ENCODE measurements around the gene SF3A1. TPM values are rescaled to one million over a fixed set of nuclear protein-coding genes. Genes with fewer than 3 reads are reported as not detected.

SF3A1 gene
- polyA plus RNA-seq, 1 donor, result 100 TPM

DNA sequence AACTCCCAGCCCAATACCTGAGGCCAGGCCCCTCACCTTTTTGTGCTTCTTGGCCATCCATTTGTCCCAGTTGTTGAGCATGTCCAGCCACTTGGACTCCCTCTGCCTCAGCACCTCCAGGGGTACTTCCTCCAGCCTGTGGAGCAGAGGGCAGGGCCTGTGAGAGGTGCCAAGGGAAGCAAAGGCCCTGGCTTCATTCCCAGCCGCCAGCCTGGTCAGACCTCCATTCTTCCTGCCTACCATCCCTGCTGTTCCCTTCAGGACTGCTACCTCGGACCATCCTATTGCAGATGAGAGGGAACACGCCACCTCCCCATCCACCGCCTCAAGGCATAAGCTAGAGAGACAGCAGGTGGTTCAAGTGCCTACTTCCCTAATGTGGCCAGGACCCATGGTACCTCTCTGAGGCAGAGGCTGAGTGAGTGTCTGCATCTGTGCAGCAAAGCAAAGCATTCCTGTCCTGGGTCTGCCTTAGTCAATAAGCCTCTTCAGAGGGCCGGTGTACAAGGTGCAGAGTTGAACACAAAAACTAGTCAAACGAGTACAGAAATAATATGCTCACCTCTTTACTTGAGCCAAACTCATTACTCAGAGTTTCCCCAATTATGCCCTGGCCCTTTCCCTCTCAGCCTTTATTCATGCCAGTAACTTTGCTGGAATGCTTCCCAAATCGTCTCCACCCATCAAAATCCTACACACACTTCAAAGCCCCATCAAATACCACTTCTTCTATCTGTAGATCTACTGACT lies 52.0 kb downstream of the SF3A1 start:
- DNase-seq, result no peak

GRCh38 chr22:30302810-30303138 lies 53.9 kb downstream of the SF3A1 start:
- DNase-seq, result no peak

DNA sequence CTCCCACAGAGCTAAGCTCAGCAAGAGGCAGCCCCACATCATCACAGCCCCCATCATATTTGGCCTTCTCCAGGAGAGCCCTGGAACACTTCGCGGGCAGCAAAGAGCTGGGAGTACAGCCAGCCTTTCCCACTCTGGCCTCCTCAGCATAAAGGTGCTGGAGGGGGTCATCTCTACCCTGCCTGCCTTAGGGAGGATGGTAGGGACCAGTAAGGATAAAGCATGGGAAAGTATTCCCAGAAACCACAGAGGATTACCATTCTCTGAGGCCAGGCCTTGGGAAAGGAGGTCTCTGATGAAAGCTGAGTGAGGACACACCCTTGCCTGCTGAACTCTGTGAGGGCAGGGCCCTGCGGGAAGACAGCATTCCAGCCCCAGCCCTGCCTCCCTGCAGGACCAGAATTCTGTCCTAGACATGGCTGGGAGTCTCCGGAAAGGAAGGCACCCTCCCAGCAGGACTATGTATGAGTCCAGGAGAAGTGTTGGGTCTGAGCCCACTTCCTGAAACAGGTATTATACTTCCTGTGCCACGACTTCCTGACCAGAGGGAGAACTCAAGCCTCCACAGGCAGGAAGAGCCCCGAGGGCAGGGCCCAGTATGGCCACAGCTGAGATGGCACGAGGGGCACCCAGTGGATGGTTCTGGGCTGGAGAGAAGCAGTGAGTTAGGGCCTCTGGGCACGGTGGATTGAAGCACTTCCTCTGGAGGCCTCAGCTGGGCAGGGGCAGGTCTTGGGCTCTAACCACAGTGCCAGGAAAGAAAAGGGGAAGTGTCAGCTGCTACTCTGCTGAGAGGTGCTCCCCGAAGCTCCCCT lies 54.5 kb downstream of the SF3A1 start:
- DNase-seq, result no peak

DNA sequence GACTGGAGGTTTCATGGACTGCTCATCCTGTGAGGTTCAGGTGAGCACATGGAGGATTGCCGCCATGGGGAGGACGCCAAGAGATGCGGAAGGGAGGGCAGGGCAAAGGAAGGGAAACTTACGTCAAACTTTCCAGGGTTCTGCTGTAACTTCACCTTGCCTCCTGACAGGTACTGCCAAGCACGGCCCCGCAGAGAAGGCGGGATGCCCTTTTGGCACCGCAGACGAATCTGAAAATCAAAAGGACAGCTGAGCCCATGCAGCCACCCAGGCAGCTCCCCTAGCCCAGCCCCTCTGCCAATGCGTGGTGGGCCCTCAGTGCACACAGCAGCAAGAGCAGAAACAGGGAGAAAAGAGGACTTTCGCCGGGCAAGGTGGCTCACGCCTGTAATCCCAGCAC lies 57.4 kb downstream of the SF3A1 start:
- no peak for DNase-seq

DNA sequence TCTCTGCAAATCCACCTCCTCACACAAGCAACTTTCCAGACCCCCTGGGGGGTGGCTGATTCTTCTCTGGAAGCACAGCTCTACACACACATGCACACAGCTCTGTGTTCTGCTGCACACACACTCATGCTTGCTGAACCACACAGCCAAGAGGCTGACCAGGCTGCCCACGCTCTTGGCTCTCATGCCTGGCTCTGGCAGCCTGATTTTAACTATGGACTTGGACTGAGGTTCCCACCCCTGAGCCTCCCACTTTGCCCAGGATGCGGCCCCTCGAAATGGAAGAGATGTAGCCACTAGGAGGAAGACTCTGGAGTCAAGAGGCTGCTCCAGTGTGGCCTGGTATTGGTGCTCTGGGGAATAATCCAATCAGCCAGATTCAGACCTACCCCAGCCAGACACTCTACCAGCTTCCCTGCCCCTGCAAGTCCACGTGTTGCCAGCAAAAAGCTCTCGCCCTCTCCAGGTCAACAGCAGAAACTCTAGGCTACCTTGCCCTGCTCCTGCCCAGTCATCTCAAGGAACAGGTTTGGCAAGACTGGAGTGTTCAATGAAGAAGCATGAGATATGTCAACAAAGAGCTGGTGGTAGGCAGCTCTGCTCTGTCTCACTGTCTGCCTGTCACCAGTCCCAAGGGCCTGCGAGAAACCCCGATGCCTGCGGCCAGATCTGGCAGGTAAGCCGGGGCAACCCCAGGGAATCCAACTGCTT lies 58.5 kb downstream of the SF3A1 start:
- no peak for DNase-seq

DNA sequence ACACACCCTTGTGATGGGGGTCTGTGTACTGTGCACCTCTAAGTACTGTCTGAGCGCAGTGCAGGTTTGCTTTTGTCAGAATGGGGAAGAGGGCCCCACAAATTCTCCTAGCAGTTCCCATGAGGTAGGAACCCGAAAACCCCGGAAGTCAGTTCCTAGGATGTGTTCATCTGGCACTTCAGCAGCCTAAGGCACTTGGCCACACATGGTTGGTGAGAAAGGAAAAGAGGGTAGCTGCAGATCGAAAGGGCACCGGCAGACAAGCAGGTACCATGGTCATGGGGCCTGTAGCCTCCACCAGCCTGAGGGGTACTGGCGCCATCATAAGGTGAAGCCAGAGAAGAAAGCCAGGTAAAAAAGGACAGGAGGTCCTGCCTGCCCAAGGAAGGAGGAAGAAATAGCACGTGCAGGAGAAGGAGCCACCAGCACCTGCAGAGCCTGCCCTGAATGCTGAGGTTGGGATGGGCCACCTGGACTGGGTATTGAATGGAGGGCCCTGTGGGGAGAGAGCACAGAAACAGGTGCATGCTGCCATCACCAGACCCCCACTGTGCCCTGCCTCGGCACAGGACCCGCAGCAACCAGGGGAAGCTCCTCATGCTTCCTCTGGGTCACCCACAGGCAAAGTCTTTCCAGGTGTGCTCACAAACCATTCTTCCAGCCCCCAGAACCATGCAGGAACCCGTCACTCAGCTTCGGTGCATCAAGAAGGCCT lies 59.3 kb downstream of the SF3A1 start:
- no peak for DNase-seq

- DNase-seq, result no peak
Observed at GRCh38 chr22:30296833-30297232, 59.9 kb downstream of the SF3A1 start.

DNA sequence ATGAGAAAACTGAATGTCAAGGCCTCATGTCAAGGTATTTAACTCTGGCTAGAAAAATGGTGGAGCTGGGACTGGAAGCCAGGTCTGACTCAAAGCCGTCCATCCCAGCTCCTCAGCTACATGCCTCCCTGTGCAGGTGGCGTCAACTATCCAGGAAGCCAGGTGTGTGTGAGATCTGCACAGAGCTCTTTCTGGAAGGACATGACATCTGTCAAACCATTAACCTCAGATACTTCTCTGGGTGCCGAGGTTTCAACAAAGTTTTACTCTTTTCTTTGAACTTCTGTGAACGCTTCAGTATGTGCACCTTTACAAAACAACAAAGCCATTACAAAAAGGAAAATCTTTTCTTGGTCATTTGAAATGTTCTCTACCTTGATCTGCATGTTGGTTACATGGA lies 60.4 kb downstream of the SF3A1 start:
- no peak for DNase-seq

GRCh38 chr22:30295576-30295975 lies 61.1 kb downstream of the SF3A1 start:
- no peak for DNase-seq

DNA sequence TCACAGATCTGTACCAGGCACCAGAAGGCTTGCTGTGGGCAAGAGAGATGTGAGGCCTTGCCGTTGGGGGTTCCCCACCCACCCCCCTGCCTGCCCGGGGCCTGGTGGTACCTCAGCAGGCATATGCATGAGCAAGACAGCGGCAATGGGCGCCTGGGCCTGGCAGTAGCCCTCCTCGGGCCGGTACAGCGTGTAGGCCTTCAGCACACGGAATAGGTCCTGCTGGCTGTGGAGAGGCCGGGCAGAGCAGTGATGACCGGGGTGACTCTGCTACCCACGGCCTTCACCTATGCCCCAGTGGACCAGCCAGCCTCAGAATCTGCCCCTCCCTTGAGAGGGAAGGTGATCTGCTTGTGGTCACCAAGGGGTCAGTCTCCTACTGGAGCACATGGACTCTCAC lies 61.9 kb downstream of the SF3A1 start:
- DNase-seq, result no peak

DNA sequence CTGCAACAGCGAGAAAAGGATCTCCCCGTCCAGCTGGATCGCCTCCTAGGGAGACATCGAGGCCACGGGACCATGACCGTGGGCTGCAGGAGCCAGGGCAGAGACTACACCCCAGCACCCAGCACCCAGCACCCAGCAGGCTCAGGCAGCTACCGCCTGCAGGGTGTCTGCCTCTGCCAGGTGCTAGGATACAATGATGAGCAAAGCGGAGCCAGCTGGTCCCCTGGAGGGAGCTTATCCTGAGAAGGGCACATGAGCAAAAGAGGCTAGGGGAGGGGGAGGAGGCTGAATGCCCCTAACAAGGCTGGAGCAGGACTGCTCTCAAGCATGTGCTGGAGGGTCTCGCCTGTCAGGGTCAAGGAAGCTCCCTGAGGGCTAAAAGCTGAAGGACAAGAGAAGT lies 62.6 kb downstream of the SF3A1 start:
- no peak for DNase-seq

DNA sequence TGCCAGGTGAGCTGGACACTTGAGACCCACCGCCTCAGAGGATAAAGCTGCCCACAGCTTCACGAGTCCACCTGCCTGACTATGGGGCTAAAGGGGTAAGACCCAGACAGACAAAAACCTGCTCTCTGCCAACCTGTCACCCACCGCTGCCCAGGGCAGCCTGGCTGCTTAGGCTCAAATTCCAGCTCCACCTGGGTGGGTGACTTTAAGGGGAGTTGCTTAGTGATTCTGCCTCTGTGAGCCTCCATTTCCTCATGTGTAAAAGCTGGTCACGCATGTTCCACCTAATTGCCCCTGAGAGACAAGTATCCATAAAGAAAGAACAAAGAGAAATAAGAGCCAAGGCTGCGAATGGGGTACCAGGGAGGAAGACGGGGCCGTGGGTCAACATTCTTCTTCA lies 63.7 kb downstream of the SF3A1 start:
- DNase-seq, result no peak

DNA sequence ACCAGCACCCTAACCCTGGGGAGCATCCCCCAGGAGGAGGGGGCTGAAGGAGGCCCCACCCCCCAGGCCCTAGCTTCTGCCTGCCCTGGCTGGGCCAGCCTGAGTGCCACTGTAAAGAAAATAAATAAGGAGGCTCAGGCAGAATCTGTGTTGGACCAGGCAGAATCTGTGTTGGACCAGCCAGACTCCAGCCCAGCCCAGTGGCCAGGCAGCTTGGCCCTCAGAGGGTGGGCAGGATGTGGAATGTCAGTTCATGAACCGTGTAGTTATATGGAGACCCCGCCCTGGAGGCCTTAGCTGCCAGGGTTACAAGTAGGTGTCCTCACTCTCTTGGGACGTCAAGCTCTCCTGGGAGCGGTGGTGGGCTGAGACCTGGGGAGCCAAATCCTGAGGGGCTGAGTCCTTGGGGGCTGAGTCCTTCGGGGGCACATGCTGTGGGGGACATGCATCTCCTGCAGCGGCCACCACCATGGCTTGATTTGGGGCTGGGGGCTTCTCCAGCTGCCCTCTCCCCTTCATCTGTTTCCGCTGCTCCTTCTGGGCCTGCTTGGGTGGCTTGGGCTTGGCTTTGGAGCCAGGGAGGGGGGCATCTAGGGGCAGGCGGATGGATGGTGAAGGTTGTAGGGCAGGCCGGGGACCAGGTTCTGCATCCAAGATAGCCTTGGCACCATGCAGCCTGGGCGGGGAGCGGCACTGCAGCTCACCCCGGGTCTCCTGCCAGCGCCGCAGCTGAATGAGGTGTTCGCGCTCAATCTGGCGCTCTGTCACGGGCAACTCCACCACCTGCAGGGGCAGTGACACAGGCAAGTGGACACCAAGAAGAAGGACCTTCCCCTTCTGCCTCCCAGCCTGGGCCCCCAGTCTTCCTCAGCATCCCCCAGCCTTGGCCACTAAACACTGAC lies 64.4 kb downstream of the SF3A1 start:
- no peak for DNase-seq

DNA sequence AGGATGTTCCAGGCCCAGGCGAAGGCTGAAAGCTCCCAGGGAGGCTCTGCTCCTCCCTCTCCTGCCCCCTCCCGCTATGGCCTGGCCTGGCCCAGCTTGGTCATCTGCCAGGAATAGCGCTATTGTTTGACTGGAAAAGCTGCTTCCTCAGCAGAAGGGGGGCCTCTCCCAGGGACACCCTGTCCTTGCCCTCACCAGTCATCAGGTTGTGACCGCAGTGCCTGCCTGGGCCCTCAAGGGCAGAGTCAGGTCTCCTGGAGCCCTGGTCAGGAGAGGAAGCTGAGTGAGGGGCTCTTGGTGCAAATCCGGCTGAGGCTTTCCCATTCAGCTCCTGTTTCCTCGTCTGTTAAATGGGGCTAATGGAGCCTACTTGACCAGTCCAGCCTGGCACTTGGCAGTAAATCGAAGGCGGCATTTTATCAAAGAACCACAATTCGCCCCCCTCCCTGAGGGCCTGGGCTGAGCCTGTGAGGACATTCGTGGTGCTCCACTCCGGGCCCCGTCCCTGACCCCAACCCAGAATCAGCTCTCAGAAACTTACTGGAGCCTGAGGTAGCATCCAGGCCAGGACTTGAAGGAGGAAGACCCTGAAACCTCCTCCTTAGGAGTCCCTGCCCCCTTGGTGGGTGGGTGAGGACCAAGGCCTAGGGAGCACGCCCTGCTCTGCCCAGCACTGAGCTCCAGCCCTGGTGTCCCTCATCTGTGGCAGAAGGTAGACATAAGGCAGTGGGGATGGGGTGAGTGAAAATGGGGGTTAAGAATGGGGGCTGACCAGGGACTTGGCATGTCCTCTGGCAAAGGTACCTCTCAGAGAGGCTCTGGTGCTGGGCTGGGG lies 65.4 kb downstream of the SF3A1 start:
- DNase-seq, result no peak

DNA sequence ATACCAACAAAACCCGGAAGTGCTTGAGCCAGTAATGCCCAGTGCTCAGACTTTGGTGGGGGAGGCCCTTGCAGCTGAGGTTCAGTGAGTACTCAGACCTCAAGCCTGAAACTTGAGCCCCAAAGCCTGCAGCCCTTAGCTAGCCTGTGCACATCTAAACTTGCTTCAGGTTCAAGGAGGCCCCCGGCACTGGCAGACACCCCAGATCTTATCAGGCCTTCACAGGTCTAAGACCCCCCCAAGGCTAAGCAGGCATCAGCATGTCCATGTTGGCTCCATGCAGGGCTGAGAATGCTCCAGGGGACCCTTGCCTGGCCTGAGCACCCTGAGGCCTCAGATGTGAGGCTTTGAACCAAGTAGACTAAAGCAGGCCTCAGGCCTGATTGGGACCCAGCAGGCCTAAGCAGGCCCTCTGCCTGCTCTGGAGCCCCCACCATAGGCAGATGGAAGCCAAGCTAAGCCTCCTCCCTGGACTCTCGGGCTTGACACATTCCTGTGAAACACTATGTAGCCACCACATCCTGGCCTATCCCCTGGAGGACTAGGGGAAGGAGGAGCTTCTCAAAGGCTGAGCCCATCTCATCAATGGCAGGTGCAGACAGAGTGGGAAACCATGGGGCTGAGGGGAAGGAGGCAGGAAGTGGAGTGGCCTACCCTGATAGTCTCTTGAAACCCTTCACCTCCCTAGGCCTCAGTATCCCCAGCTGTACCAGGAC lies 66.2 kb downstream of the SF3A1 start:
- no peak for DNase-seq

DNA sequence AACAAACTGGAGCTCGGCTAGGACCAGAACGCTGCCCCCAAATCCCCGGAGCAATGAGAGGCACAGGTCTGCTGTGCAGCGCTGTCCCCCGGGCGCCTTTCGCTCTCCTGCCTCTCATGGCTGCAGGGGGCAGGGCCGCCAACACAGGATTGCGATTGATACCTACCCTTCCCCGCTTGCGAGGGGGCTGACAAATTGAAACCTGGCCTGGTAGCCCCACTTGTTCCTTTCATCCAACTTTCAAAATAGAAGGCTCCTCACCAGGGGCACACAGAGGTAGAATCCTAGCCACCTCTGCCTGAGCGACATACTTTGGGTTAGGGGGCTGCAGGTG lies 66.7 kb downstream of the SF3A1 start:
- no peak for DNase-seq

DNA sequence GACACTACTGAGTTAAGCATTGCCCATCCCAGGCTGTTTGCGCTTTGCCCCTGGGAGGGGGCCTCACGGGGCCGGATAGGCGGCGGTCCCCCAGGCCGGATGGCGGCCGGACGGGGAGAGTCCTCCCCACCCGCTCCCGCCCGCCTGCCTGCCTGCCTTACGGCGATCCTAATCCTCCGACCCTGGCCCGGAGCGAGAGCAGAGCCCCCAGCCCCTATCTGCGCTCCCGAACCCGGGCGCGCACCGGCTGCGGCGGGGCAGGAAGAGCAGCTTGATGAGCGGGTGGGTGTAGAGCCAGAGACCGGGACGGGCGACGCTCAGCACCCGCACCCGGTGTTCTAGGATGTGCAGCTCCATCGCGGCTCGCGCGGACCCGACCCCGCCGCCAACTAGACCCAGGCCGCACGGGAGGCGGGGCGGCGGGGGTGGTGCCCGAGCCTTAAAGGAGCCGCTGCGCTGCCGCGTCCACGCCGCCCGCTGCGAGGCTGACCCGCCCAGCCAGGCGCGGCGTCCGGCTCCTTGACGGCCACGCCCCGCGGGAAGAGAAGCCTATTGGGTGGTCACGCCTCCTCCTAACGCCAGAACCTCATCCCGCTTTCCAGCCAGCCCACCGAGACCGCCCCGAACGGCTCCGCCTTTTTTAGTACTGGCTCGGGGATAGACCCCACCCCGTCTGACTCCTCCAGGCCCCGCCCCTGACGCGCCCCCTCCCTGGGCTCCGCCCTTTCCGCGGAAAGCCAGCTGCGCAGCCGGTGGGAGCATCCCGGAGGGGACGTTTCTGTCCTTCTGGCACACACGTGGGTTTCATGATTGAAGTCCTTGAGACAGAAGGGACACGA lies 67.3 kb downstream of the SF3A1 start, which contains the start of gene CASTOR1:
TSS of gene CASTOR1 (minus strand) at position 365 of the 839 bp plus-strand sequence. CDS start at position 357, 8 bp downstream.
- peak; percentile 98 for DNase-seq

- DNase-seq, result no peak
Observed at GRCh38 chr22:30288419-30289140, 68.1 kb downstream of the SF3A1 start.
